K562 (cell line): ENCODE data around the gene STOX1. TPM values are rescaled to one million over a fixed set of nuclear protein-coding genes. Genes with fewer than 3 reads are reported as not detected.

Source experiments
- BMI1 ChIP-seq: fragments of 150-350 bp; IDR thresholded peaks from 2 replicates; pipeline ENCODE4 v1.6.1; 2014; ENCODE audit warnings: low read length
- CHD4 ChIP-seq: fragments of 200-600 bp; sonication (generic); IDR thresholded peaks from 3 replicates; pipeline ENCODE4 v1.6.1; 2012; ENCODE audit warnings: low read depth, mild to moderate bottlenecking, mixed read lengths, low read length, inconsistent platforms; ENCODE audit not compliant: insufficient read depth, insufficient replicate concordance, poor library complexity, severe bottlenecking
- COPS2 ChIP-seq: fragments of 450-650 bp; conservative IDR thresholded peaks from 2 replicates; pipeline ENCODE4 v1.6.1; 2016; ENCODE audit warnings: mild to moderate bottlenecking, moderate library complexity
- CXXC5 ChIP-seq: fragments of 250-450 bp; sonication (Bioruptor Pico); IDR thresholded peaks from 2 replicates; pipeline ENCODE4 v1.8.0; 2022; ENCODE audit warnings: inconsistent platforms, mild to moderate bottlenecking, moderate library complexity
- DACH1 ChIP-seq: fragments of 450-650 bp; IDR thresholded peaks from 2 replicates; pipeline ENCODE4 v1.6.1; 2018; ENCODE audit not compliant: partially characterized antibody
- DNMT1 ChIP-seq: fragments of 450-650 bp; IDR thresholded peaks from 2 replicates; pipeline ENCODE4 v1.6.1; 2016; ENCODE audit warnings: antibody characterized with exemption, mild to moderate bottlenecking
- ELF1 ChIP-seq: fragments of 200-800 bp; sonication (Bioruptor generic); IDR thresholded peaks from 2 replicates; pipeline ENCODE4 v1.6.1; 2016; ENCODE audit warnings: missing genetic modification characterization, missing compliant biosample characterization
- GTF2E2 ChIP-seq: fragments of 200-800 bp; sonication (Bioruptor generic); IDR thresholded peaks from 2 replicates; pipeline ENCODE4 v1.6.1; 2016; ENCODE audit warnings: missing genetic modification characterization, missing compliant biosample characterization
- KLF16 ChIP-seq: IDR thresholded peaks from 2 replicates; pipeline ENCODE4 v1.6.1; 2016; ENCODE audit warnings: antibody characterized with exemption
- MAX ChIP-seq: sonication (generic); formaldehyde crosslinking; IDR thresholded peaks from 2 replicates; pipeline ENCODE4 v1.9.0; 2022; ENCODE audit warnings: mild to moderate bottlenecking, missing genetic modification reagents
- PRDM10 ChIP-seq: fragments of 450-650 bp; IDR thresholded peaks from 2 replicates; pipeline ENCODE4 v1.6.1; 2018; ENCODE audit not compliant: partially characterized antibody
- RBFOX2 ChIP-seq: fragments of 200-400 bp; formaldehyde crosslinking; IDR thresholded peaks from 2 replicates; pipeline ENCODE4 v1.6.1; 2017; ENCODE audit warnings: low read depth, mild to moderate bottlenecking, low read length, moderate library complexity
- RFX7 ChIP-seq: fragments of 250-450 bp; sonication (Bioruptor Pico); IDR thresholded peaks from 2 replicates; pipeline ENCODE4 v1.5.1; 2021; ENCODE audit warnings: mild to moderate bottlenecking
- SMARCB1 ChIP-seq: IDR thresholded peaks from 2 replicates; pipeline ENCODE4 v1.6.1; 2011; ENCODE audit warnings: improper control_type of control experiment, low read depth; ENCODE audit not compliant: insufficient read length
- TBP ChIP-seq: optimal IDR thresholded peaks from 2 replicates; pipeline ENCODE3; 2011; ENCODE audit warnings: low read depth, low read length, improper control_type of control experiment
- WHSC1 ChIP-seq: IDR thresholded peaks from one replicate; pipeline ENCODE4 v1.6.1; 2012; ENCODE audit warnings: low read length, control low read depth, inconsistent platforms
- ZNF311 ChIP-seq: fragments of 250-450 bp; sonication (Bioruptor Pico); IDR thresholded peaks from 2 replicates; pipeline ENCODE4 v1.4.0; 2020; ENCODE audit warnings: mild to moderate bottlenecking, moderate library complexity
- ZNF347 ChIP-seq: fragments of 450-650 bp; formaldehyde crosslinking; IDR thresholded peaks from 2 replicates; pipeline ENCODE4 v1.4.0; 2020; ENCODE audit warnings: low read depth, mild to moderate bottlenecking, moderate library complexity
- polyA plus RNA-seq, 8 experiments: library from polyadenylated mRNA; depleted of rRNA in 4 of 8; stranded (reverse) in 5 of 8; unstranded in 3 of 8; fragments of >200 nt; fragmentation: Nextera tagmentation in 2 of 8; fragmentation: Illumina TruSeq in 1 of 8; extraction: Ambion mirVana in 2 of 8; extraction: Trizol in 1 of 8; gene quantifications; 2 replicates each; pipeline versions ENCODE4 v1.2.1 to v1.2.3, GENCODE V29; 2011 to 2014; ENCODE audit warnings: inconsistent platforms in 1 of 8, missing spikeins in 1 of 8
- total RNA-seq, 7 experiments: library from RNA; depleted of rRNA in 6 of 7; stranded (reverse); fragments of >200 nt in 6 of 7; fragmentation: Illumina TruSeq in 2 of 7; extraction: Trizol in 2 of 7; gene quantifications; 2 replicates each; pipeline versions ENCODE4 v1.2.1 to v1.2.3, GENCODE V29; 2011 to 2021; ENCODE audit warnings: low replicate concordance in 1 of 7

Gene STOX1
- total and polyA plus RNA-seq, 9 of the 15 experiments (the other 6 are each of a cell fraction or from before 2014, with no cell fraction given), result 0.09 to 0.87 (median 0.29) TPM

- TF ChIP-seq BMI1, result no peak
- no peak for TF ChIP-seq RFX7 (CRISPR knock-in tag)
- no peak for TF ChIP-seq ZNF311 (CRISPR knock-in tag)
- no peak for TF ChIP-seq ELF1 (tag)
- TF ChIP-seq WHSC1, result no peak
- no peak for TF ChIP-seq DACH1
- TF ChIP-seq TBP, result no peak
- no peak for TF ChIP-seq GTF2E2 (tag)
- no peak for TF ChIP-seq DNMT1
- TF ChIP-seq RBFOX2, result peak; percentile 32; the same call in 1 of the 2 replicates
- peak; percentile 62 for TF ChIP-seq CXXC5
- no peak for TF ChIP-seq PRDM10
- TF ChIP-seq ZNF347 (CRISPR knock-in tag), result no peak
- peak; percentile 55; the same call in 1 of the 2 replicates for TF ChIP-seq MAX (CRISPR knock-in tag)
- no peak for TF ChIP-seq SMARCB1
- TF ChIP-seq KLF16, result no peak
- no peak for TF ChIP-seq CHD4
- no peak for TF ChIP-seq COPS2
Measured at GRCh38 chr10:68826764-68827591, at the start of gene STOX1 (continued).
